SK-N-SH (cell line): ENCODE measurements around the gene CCDC38. TPM values are rescaled to one million over a fixed set of nuclear protein-coding genes. Genes with fewer than 3 reads are reported as not detected.
A peak's percentile ranks its signal among the peaks of the same experiment; 100 is the strongest.

Source experiments
- CTCF ChIA-PET: fragments of 300-600, 350-600 bp; formaldehyde crosslinking; extraction: SDS; loops from one replicate; lab custom pipeline; 2021; lab: Yijun Ruan, JAX
- POLR2A ChIA-PET: fragments of 350-600 bp; sonication (Branson Sonifier 250); formaldehyde crosslinking; extraction: SDS; loops from one replicate; lab custom pipeline; 2020; ENCODE audit warnings: antibody characterized with exemption, inconsistent platforms; lab: Yijun Ruan, JAX
- DNase-seq: peaks from one replicate; pipeline ENCODE4 v3.0.0; 2012
- H2AFZ ChIP-seq: fragments of 200-600 bp; sonication (generic); 2 replicates; pipeline ENCODE4 v1.8.1; 2016; ENCODE audit warnings: antibody characterized with exemption, mild to moderate bottlenecking, low read depth
- H3F3A ChIP-seq: fragments of 200-600 bp; sonication (generic); replicated peaks from 2 replicates; pipeline ENCODE3; 2016; ENCODE audit warnings: antibody characterized with exemption, mild to moderate bottlenecking; ENCODE audit not compliant: insufficient read depth
- H3K27ac ChIP-seq, 2 experiments: fragments of 200-500 bp in 1 of 2; fragments of 200-600 bp in 1 of 2; sonication (Bioruptor generic) in 1 of 2; sonication (generic), shearing (Covaris generic) in 1 of 2; 2 replicates each; pipeline versions ENCODE4 v1.5.1 to v1.6.1; 2014 to 2016; ENCODE audit warnings: low read depth in 2 of 2, inconsistent platforms in 1 of 2, low read length in 1 of 2, mild to moderate bottlenecking in 1 of 2, mixed read lengths in 1 of 2
- H3K27me3 ChIP-seq: fragments of 200-600 bp; sonication (generic), shearing (Covaris generic); 2 replicates; pipeline ENCODE4 v1.6.1; 2016; ENCODE audit warnings: mixed run types; ENCODE audit not compliant: insufficient read depth
- H3K36me3 ChIP-seq, 2 experiments: fragments of 200-500 bp in 1 of 2; fragments of 200-600 bp in 1 of 2; sonication (Bioruptor generic) in 1 of 2; sonication (generic) in 1 of 2; replicated peaks in 1 of 2; 2 replicates each; pipeline versions ENCODE3 to v1.5.1; 2014 to 2016; ENCODE audit warnings: low read length in 1 of 2, mild to moderate bottlenecking in 1 of 2; ENCODE audit not compliant: insufficient read depth in 2 of 2, control insufficient read depth in 1 of 2
- H3K4me1 ChIP-seq, 2 experiments: fragments of 200-500 bp in 1 of 2; fragments of 200-600 bp in 1 of 2; sonication (Bioruptor generic) in 1 of 2; sonication (generic), shearing (Covaris generic) in 1 of 2; 2 replicates each; pipeline versions ENCODE4 v1.5.1 to v1.6.1; 2014 to 2016; ENCODE audit warnings: low read depth in 1 of 2, low read length in 1 of 2, mixed run types in 1 of 2; ENCODE audit not compliant: insufficient read depth in 2 of 2, control insufficient read depth in 1 of 2
- H3K4me2 ChIP-seq: fragments of 200-600 bp; sonication (generic), shearing (Covaris generic); 2 replicates; pipeline ENCODE4 v1.6.1; 2017; ENCODE audit warnings: mixed run types
- H3K4me3 ChIP-seq, 2 experiments: fragments of 200-500 bp in 1 of 2; fragments of 200-600 bp in 1 of 2; sonication (Bioruptor generic) in 1 of 2; sonication (generic), shearing (Covaris generic) in 1 of 2; 2 replicates each; pipeline versions ENCODE4 v1.5.1 to v1.8.1; 2014 to 2016; ENCODE audit warnings: low read depth in 2 of 2, inconsistent platforms in 1 of 2, low read length in 1 of 2, mild to moderate bottlenecking in 1 of 2, mixed read lengths in 1 of 2, moderate library complexity in 1 of 2
- H3K79me2 ChIP-seq: fragments of 200-600 bp; sonication (generic); 2 replicates; pipeline ENCODE4 v1.8.1; 2017; ENCODE audit warnings: mild to moderate bottlenecking; ENCODE audit not compliant: insufficient read depth
- H3K9ac ChIP-seq: fragments of 200-600 bp; sonication (generic); 2 replicates; pipeline ENCODE4 v1.6.1; 2017; ENCODE audit warnings: mixed run types
- H3K9me2 ChIP-seq: fragments of 200-600 bp; sonication (generic); 2 replicates; pipeline ENCODE4 v1.6.1; 2017; ENCODE audit warnings: mixed run types
- H3K9me3 ChIP-seq: fragments of 200-600 bp; sonication (generic); 2 replicates; pipeline ENCODE4 v1.6.1; 2017; ENCODE audit warnings: mixed run types, mild to moderate bottlenecking, moderate library complexity
- H4K20me1 ChIP-seq: fragments of 200-600 bp; sonication (generic); 2 replicates; pipeline ENCODE4 v1.6.1; 2017; ENCODE audit warnings: mild to moderate bottlenecking, mixed run types; ENCODE audit not compliant: insufficient read depth
- CHD2 ChIP-seq: fragments of 150-350 bp; IDR thresholded peaks from 2 replicates; pipeline ENCODE4 v1.6.1; 2018; ENCODE audit warnings: low read length; ENCODE audit not compliant: partially characterized antibody
- EZH2phosphoT487 ChIP-seq: fragments of 200-600 bp; sonication (generic); IDR thresholded peaks from 2 replicates; pipeline ENCODE4 v1.6.1; 2017; ENCODE audit warnings: low read depth, mixed run types, mild to moderate bottlenecking, antibody characterized with exemption, moderate library complexity, borderline replicate concordance
- FOSL2 ChIP-seq: IDR thresholded peaks from 2 replicates; pipeline ENCODE4 v1.4.0; 2012; ENCODE audit warnings: low read depth, mild to moderate bottlenecking, moderate library complexity, borderline replicate concordance
- FOXM1 ChIP-seq: IDR thresholded peaks from 2 replicates; pipeline ENCODE4 v1.4.0; 2012; ENCODE audit warnings: low read depth, mild to moderate bottlenecking
- JUND ChIP-seq: IDR thresholded peaks from 2 replicates; pipeline ENCODE4 v1.4.0; 2012
- MEF2A ChIP-seq: IDR thresholded peaks from 2 replicates; pipeline ENCODE4 v1.4.0; 2012; ENCODE audit warnings: low read depth, borderline replicate concordance
- MXI1 ChIP-seq: IDR thresholded peaks from 2 replicates; pipeline ENCODE4 v1.6.1; 2012; ENCODE audit warnings: mild to moderate bottlenecking, low read depth, low read length, improper control_type of control experiment
- NFIC ChIP-seq: IDR thresholded peaks from 2 replicates; pipeline ENCODE4 v1.4.0; 2012; ENCODE audit warnings: borderline replicate concordance
- RAD21 ChIP-seq: IDR thresholded peaks from 2 replicates; pipeline ENCODE4 v1.6.1; 2012; ENCODE audit warnings: mild to moderate bottlenecking, low read length
- RCOR1 ChIP-seq: fragments of 150-350 bp; IDR thresholded peaks from 2 replicates; pipeline ENCODE4 v1.6.1; 2017; ENCODE audit warnings: antibody characterized with exemption, low read length
- RFX5 ChIP-seq: IDR thresholded peaks from 2 replicates; pipeline ENCODE4 v1.6.1; 2012; ENCODE audit warnings: mild to moderate bottlenecking, improper control_type of control experiment, low read length
- SMC3 ChIP-seq: IDR thresholded peaks from 2 replicates; pipeline ENCODE4 v1.6.1; 2012; ENCODE audit warnings: low read depth, low read length, improper control_type of control experiment
- TEAD4 ChIP-seq: IDR thresholded peaks from 2 replicates; pipeline ENCODE4 v1.4.0; 2012; ENCODE audit warnings: mild to moderate bottlenecking, borderline replicate concordance; ENCODE audit not compliant: insufficient read depth
- YY1 ChIP-seq: IDR thresholded peaks from 2 replicates; pipeline ENCODE4 v1.4.0; 2012; ENCODE audit warnings: low read depth, mild to moderate bottlenecking
- WGBS: methylation state at CpG from one replicate; pipeline ENCODE4 v1.1.6; 2017; ENCODE audit warnings: low lambda C conversion rate; 5-methylcytosine and 5-hydroxymethylcytosine counted together
- polyA plus RNA-seq, 3 experiments: library from polyadenylated mRNA; depleted of rRNA; stranded (reverse); fragments of >200 nt; gene quantifications; 2 replicates each; pipeline ENCODE4 v1.2.3, GENCODE V29; 2012
- TF ChIP-seq, protein P1 (sequence below): IDR thresholded peaks from 2 replicates; pipeline ENCODE4 v1.4.0; 2012; ENCODE audit warnings: low read depth, borderline replicate concordance
- TF ChIP-seq, protein P2 (sequence below): IDR thresholded peaks from 2 replicates; pipeline ENCODE4; 2012
- TF ChIP-seq, protein P3 (sequence below): IDR thresholded peaks from 2 replicates; pipeline ENCODE4 v1.6.1; 2012; ENCODE audit warnings: mild to moderate bottlenecking, low read depth, low read length, moderate library complexity
- TF ChIP-seq, protein P4 (sequence below): fragments of 150-350 bp; IDR thresholded peaks from 2 replicates; pipeline ENCODE4 v1.6.1; 2017; ENCODE audit warnings: antibody characterized with exemption, low read length, low read depth, borderline replicate concordance
- TF ChIP-seq, protein P5 (sequence below): IDR thresholded peaks from 2 replicates; pipeline ENCODE4 v1.4.0; 2012; ENCODE audit warnings: low read depth

The CCDC38 gene
- polyA plus RNA-seq, 1 of the 3 experiments (the other 2 are of a cell fraction), result not detected

DNA sequence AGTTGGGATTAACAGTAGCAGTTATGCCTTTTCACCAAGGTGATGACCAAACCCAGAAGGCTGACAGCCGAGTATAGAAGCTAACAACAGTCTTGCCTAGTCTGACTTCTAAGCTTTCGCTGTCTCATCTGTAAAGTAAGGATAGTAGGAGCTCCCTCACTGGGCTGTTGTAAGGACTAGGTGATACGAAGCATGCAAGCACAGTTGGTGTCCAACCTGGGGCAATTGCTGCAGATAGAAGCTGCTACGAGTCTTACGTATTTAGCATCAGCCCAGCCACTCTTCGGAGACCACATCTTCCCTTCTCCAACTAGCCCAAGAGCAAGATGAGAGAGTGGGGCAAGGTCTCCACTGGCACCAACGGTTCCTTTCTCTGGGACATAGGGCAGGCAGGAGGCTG lies 47.7 kb upstream of the CCDC38 start:
- no peaks in the 10 kb centered on the region for H3F3A ChIP-seq
- TF ChIP-seq RCOR1 (no peak), YY1 (no peak)
- TF ChIP-seq, protein P1, sequence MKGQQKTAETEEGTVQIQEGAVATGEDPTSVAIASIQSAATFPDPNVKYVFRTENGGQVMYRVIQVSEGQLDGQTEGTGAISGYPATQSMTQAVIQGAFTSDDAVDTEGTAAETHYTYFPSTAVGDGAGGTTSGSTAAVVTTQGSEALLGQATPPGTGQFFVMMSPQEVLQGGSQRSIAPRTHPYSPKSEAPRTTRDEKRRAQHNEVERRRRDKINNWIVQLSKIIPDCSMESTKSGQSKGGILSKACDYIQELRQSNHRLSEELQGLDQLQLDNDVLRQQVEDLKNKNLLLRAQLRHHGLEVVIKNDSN, result no peak
- TF ChIP-seq, protein P2, sequence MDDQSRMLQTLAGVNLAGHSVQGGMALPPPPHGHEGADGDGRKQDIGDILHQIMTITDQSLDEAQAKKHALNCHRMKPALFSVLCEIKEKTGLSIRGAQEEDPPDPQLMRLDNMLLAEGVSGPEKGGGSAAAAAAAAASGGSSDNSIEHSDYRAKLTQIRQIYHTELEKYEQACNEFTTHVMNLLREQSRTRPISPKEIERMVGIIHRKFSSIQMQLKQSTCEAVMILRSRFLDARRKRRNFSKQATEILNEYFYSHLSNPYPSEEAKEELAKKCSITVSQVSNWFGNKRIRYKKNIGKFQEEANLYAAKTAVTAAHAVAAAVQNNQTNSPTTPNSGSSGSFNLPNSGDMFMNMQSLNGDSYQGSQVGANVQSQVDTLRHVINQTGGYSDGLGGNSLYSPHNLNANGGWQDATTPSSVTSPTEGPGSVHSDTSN, result no peak
- no peaks in the 10 kb centered on the region for H3K9me2 ChIP-seq
- H3K4me1 ChIP-seq, result peaks cover 0 to 17% of the 10 kb centered on the region in 2 experiments; a peak in 2 of 4 replicates
- H3K9ac ChIP-seq, result no peak overlapping the region
- peak overlapping the region in 1 of 2 experiments; percentile 41; a peak in 2 of 4 replicates for H3K27ac ChIP-seq
- H3K36me3 ChIP-seq, result no peaks in the 10 kb centered on the region
- POLR2A ChIA-PET, result interaction anchor here (0.8 to 0.9 kb wide), 2 partner anchors 47 to 249 kb away, joined by 3 to 4 read pairs; partner anchors contain the start of genes AMDHD1 and CCDC38
- CTCF ChIA-PET, result interaction anchor here (1.6 to 3.3 kb wide), 3 partner anchors 9 to 72 kb away, joined by 5 to 22 read pairs (median 14); no protein-coding TSS in a partner anchor
- H3K4me2 ChIP-seq, result no peak overlapping the region
- H3K9me3 ChIP-seq, result no peaks in the 10 kb centered on the region
- no peaks in the 10 kb centered on the region for H4K20me1 ChIP-seq
- H3K4me3 ChIP-seq, result no peak overlapping the region
- no peaks in the 10 kb centered on the region for H3K27me3 ChIP-seq
- no peaks in the 10 kb centered on the region for H3K79me2 ChIP-seq
- no peak overlapping the region for H2AFZ ChIP-seq
- WGBS, result 62% methylated on average over 7 of the region's 7 CpGs
- DNase-seq, result no peak

DNA sequence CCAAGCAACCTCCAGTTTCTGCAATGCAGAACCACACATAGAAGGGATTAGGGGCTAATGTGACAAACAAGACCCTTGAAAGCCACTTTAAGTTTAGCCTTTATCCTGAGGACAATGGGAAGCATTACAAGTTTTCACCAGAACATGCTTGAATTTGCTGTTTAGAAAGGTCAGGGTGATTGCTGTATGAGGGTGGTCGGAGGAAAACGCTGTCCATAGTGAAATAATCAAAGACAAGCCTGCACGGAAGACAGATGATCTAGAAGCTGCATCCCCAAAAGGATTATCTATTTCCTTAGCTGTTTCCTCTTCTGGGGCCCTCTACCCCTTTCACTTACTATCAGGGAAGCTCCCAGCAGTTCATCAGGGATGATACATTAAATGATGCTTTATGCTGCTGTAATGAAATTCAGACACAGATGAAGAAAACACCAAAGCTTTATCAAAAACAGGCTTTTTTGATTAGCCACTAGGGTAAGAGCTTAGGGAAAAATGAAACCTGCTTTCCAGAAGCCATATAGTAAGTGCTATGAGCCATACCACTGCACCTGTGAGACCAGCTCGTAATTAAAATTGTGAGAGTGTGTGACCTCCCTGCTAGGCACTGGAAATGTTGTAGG lies 47.2 kb upstream of the CCDC38 start:
- ChIA-PET CTCF (interaction anchor here (1.0 to 3.3 kb wide), 5 partner anchors 9 to 73 kb away, joined by 3 to 22 read pairs (median 5); no protein-coding TSS in a partner anchor), POLR2A (interaction anchor here (0.8 to 0.9 kb wide), 2 partner anchors 47 to 250 kb away, joined by 3 to 4 read pairs; partner anchors contain the start of genes AMDHD1 and CCDC38)
- no peaks in the 10 kb centered on the region for H3K36me3 ChIP-seq
- H3K9me2 ChIP-seq, result no peaks in the 10 kb centered on the region
- DNase-seq, result peak; percentile 64
- TF ChIP-seq RAD21 (no peak), RFX5 (no peak), RCOR1 (peak; percentile 49; the same call in 1 of the 2 replicates), EZH2phosphoT487 (no peak), CHD2 (peak; percentile 17), NFIC (no peak), JUND (no peak), YY1 (no peak), FOXM1 (no peak), TEAD4 (no peak), FOSL2 (no peak), SMC3 (no peak), MXI1 (no peak), MEF2A (no peak)
- TF ChIP-seq, protein P3, sequence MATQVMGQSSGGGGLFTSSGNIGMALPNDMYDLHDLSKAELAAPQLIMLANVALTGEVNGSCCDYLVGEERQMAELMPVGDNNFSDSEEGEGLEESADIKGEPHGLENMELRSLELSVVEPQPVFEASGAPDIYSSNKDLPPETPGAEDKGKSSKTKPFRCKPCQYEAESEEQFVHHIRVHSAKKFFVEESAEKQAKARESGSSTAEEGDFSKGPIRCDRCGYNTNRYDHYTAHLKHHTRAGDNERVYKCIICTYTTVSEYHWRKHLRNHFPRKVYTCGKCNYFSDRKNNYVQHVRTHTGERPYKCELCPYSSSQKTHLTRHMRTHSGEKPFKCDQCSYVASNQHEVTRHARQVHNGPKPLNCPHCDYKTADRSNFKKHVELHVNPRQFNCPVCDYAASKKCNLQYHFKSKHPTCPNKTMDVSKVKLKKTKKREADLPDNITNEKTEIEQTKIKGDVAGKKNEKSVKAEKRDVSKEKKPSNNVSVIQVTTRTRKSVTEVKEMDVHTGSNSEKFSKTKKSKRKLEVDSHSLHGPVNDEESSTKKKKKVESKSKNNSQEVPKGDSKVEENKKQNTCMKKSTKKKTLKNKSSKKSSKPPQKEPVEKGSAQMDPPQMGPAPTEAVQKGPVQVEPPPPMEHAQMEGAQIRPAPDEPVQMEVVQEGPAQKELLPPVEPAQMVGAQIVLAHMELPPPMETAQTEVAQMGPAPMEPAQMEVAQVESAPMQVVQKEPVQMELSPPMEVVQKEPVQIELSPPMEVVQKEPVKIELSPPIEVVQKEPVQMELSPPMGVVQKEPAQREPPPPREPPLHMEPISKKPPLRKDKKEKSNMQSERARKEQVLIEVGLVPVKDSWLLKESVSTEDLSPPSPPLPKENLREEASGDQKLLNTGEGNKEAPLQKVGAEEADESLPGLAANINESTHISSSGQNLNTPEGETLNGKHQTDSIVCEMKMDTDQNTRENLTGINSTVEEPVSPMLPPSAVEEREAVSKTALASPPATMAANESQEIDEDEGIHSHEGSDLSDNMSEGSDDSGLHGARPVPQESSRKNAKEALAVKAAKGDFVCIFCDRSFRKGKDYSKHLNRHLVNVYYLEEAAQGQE, result no peak
- TF ChIP-seq, protein P4, sequence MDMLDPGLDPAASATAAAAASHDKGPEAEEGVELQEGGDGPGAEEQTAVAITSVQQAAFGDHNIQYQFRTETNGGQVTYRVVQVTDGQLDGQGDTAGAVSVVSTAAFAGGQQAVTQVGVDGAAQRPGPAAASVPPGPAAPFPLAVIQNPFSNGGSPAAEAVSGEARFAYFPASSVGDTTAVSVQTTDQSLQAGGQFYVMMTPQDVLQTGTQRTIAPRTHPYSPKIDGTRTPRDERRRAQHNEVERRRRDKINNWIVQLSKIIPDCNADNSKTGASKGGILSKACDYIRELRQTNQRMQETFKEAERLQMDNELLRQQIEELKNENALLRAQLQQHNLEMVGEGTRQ, result no peak
- TF ChIP-seq, protein P5, sequence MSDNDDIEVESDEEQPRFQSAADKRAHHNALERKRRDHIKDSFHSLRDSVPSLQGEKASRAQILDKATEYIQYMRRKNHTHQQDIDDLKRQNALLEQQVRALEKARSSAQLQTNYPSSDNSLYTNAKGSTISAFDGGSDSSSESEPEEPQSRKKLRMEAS, result no peak
- H3K27ac ChIP-seq, result peak overlapping the region in 1 of 2 experiments; percentile 41; a peak in 2 of 4 replicates
- H3K79me2 ChIP-seq, result no peaks in the 10 kb centered on the region
- no peaks in the 10 kb centered on the region for H3F3A ChIP-seq
- WGBS, result 46% methylated on average over 4 of the region's 4 CpGs
- no peaks in the 10 kb centered on the region for H3K9me3 ChIP-seq
- H2AFZ ChIP-seq, result no peak overlapping the region
- no peak overlapping the region for H3K9ac ChIP-seq
- peaks cover 0 to 17% of the 10 kb centered on the region in 2 experiments; a peak in 2 of 4 replicates for H3K4me1 ChIP-seq
- H3K4me2 ChIP-seq, result no peak overlapping the region
- no peaks in the 10 kb centered on the region for H3K27me3 ChIP-seq
- no peaks in the 10 kb centered on the region for H4K20me1 ChIP-seq
- no peak overlapping the region for H3K4me3 ChIP-seq
